Right renal cortex interstitium (tissue), 3 donors: ENCODE measurements around the gene CDC42BPA. TPM values are rescaled to one million over a fixed set of nuclear protein-coding genes. Genes with fewer than 3 reads are reported as not detected.
"Not testable (repeated sequence)": the region's sequence is repeated elsewhere in the genome, so short reads cannot be mapped to it uniquely, and the experiment has no call there.

ENCODE experiments used
- DNase-seq, 3 donors: peaks; one replicate each; pipeline ENCODE4 v3.0.0-alpha.2; 2013; ENCODE audit warnings: low read depth in 3 of 3, low spot score in 2 of 3
- polyA plus RNA-seq, 3 donors: library from polyadenylated mRNA; unstranded; fragments of 120-200 nt; gene quantifications; one replicate each; pipeline ENCODE4 v1.2.1, GENCODE V29; 2013; ENCODE audit not compliant: insufficient read length in 3 of 3

Gene CDC42BPA, protein sequence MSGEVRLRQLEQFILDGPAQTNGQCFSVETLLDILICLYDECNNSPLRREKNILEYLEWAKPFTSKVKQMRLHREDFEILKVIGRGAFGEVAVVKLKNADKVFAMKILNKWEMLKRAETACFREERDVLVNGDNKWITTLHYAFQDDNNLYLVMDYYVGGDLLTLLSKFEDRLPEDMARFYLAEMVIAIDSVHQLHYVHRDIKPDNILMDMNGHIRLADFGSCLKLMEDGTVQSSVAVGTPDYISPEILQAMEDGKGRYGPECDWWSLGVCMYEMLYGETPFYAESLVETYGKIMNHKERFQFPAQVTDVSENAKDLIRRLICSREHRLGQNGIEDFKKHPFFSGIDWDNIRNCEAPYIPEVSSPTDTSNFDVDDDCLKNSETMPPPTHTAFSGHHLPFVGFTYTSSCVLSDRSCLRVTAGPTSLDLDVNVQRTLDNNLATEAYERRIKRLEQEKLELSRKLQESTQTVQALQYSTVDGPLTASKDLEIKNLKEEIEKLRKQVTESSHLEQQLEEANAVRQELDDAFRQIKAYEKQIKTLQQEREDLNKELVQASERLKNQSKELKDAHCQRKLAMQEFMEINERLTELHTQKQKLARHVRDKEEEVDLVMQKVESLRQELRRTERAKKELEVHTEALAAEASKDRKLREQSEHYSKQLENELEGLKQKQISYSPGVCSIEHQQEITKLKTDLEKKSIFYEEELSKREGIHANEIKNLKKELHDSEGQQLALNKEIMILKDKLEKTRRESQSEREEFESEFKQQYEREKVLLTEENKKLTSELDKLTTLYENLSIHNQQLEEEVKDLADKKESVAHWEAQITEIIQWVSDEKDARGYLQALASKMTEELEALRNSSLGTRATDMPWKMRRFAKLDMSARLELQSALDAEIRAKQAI (N-terminal part only)
- 10 to 100 TPM; 38.7 to 44.7 (median 39.6) TPM for polyA plus RNA-seq

DNA sequence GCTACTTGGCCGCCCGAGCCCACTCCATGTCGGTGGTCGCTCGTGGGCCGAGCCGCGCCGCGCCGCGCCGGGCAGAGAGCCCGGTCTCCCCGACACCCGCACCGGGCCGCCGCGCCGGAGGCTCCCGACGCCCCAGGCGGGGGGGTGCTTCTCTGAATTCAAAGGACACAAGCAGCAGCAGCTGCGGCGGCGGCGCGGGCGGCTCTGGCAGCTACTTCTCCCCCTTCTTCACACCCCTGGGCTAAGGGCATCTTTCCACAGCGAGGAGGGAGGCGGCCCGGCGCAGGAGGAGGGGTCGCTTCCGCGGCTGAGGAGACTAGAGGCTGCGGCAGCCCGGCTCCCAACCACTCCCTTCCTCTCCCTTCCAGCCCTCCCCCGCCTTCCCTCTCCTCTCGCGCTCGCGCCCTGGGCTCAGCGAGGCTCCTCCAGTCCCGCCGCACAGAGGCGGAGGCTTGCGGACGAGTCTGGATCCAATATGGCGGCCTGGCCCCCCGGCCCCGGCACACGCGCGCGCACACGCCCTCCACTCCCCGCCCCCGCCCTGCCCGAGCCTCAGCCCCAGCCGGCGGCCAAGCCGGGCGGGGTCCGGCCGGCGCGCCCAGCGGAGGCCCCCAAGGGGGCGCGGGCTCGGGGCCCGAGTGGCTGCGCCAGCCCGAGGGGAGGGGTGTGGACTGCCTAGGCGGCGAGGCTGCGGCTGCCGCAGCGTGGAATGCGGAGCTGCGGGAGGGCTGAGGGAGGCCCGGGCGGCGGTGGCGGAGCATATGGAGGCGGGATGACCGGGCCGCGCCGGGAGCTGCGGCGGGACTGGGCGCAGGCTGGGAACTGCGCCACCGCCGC lies at the start of gene CDC42BPA:
TSS of gene CDC42BPA (minus strand) at position 477 of the 837 bp plus-strand sequence. CDS start 1,310 bp downstream, outside the sequence.
- peak in 2 of 3 donors; percentile 75 to 77 for DNase-seq

- DNase-seq, result no peak
Observed at GRCh38 chr1:227368009-227368408, 49.7 kb upstream of the CDC42BPA start.

- DNase-seq, result no peak
Observed at GRCh38 chr1:227365473-227366431, 47.5 kb upstream of the CDC42BPA start.

DNA sequence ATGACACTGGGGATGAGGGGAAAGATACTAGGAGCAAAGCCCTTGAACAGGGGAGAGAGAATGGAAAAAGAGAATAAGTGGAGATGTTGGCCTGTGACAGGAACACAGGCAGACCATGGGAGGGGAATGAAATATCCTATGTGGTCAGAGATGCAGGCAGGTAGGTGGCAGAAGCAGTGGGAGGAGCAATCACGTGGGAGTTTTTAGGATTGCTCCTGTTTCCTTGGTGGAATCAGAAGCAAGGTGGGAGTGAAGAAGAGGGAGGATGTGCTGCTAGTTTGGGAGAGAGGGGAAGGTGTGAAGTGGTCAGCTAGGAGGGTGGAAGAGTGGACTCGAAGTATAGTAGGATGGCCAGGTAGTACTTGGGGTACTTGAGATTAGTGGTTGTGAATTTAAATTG lies 46.4 kb upstream of the CDC42BPA start:
- DNase-seq, result no peak

DNA sequence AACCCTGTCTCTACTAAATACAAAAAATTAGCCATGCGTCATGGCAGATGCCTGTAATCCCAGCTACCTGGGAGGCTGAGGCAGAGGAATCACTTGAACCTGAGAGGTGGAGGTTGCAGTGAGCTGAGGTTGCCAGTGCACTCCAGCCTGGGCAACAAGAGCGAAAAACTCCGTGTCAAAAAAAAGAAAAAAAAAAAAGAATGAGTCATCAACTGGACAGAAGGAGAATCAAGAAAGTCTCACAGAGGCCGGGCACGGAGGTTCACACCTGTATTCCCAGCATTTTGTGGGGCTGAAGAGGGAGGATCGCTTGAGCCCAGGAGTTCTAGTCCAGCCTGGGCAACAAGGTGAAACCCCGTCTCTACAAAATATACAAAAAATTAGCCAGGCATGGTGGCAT lies 45.5 kb upstream of the CDC42BPA start:
- no peak for DNase-seq

DNA sequence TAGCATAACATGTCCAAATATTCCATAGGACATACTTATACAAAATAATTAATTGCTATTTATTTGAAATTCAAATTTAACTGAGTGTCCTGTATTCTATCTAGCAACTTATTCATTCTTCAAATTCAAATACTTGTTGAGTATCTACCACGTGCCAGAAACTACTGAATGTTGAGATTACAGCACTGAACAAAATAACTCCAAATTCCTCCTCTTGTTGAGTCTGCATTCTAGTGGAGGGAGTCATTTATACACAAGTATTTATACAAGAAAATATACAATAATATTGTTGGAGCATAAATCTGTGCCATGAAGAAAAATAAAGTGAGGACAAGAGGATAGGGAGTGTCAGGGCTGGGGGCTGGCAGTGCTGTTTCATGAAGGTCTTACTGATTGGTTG lies 43.7 kb upstream of the CDC42BPA start:
- no peak for DNase-seq

DNA sequence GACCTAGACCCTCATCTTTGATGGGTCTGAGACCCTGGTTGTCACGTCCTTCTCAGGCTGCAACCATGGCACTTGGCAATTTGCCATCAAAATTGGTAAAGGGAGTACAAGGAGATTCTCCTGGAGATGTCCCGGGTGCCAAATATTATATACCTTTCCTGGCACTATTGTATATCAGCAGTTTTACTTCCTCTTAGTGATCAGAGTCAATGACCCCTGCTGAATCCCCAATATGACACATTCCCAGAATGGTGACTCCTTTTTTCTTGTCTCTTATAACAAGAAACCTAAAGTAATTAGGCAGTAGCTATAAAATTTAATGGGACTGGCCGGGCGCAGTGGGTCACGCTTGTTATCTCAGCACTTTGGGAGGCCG lies 39.6 kb upstream of the CDC42BPA start:
- DNase-seq, result no peak

DNA sequence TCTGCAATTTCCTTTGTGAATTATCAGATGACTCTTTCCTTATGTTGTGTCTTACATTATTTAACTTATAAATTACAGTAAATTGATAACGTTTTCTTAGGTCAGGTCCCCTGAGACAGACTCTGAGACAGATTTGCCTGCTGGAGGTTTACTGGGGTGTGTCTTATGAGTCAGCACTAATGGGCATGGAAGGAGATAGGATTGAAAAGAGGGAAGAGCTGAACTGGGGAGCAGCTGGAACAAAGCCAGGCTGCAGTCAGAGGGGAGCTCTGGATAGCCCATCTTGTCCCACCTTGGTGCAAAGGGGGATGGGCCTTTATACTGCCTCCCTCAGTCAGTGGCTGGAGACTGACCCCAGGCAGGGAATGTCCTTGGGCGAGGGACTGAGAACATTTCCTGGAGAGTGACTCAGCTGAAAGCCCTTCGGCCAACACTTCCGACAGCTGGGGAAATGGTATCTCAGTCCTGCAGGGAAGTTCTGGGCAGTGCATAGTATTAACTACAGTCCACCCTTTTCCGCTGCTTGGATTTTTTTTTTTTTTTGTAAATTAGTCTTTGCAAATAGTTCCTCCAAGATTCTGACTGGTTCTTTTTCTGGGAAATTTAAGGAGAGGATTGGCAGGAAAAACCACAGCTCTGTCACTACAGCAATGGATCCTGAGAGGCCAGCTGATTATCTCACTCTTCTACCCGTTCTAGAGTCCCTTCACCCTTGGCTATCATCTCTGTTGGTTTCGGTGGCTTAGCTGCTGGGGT lies 39.1 kb upstream of the CDC42BPA start:
- no peak for DNase-seq

DNA sequence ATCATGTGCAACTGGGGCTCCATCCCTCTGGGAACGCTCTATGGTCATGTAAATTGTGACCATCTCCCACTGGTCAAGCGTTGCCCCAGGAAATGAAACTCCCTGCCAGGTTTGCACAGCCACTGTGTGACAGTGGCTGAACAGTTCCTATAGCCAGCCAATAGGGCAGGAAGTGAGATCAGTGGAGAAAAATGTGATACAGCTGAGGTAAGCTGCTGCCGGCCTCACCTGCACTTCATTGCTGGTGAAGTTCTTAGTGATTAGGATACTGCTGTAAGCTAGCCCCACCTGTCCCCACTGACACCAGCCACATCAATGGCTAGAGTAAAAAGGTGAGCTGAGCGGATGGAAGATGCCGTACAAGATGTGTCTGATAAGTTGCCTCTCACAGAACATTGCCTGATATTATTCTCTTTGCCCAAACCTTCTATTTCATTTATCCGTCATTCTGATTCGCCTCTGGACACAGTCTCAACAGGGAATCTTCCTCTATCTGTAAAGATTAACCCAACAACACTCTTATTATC lies 38.4 kb upstream of the CDC42BPA start:
- DNase-seq, result no peak

DNA sequence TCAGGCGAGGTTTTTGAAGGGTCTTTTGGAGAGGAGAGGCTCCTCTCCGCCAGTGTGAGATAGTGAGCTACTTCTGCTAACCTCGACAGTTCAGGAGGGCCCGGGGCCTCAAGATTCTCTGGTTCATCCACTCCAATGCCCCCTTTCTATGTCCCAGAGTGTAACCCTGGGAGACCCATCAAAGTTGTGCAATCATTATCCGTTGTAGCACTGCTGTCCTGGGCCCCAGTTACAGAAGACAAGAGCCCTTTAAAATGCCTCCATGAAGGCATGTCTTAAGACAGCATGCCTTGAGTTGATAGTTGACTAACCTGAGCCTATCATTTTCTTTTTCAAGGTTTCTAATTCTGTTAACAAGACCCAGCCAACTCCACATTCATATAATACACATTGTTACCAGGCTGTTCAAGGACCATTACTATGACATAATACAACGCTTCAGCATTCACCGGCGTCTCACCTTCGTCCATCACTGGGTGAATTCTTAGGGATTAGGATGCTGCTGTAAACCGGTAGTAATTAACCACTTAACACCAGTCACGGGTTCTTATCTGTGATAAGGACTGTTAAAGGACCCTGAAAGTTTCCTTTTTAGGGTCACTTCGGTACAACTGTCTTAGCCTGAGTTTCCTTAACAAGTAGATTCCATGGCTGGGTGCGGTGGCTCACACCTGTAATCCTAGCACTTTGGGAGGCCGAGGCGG lies 37.4 kb upstream of the CDC42BPA start:
- DNase-seq, result no peak

- no peak for DNase-seq
Observed at GRCh38 chr1:227353186-227353585, 34.9 kb upstream of the CDC42BPA start.

DNA sequence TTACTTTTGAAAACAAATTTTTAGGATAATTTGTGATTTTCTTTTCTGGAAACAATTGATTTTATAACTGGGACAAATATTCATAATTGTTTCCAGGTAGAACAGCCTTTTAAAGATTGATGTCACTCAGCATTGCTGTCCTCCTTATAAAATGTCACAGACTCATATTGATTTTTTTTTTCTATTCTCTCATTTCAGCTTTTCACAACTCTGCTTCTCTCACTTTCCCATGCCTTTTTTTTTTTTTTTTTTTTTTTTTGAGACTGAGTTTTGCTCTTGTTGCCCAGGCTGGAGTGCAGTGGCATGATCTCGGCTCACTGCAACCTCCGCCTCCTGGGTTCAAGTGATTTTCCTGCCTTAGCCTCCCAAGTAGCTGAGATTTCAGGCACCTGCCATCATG lies 33.9 kb upstream of the CDC42BPA start:
- DNase-seq, result not testable (repeated sequence)

DNA sequence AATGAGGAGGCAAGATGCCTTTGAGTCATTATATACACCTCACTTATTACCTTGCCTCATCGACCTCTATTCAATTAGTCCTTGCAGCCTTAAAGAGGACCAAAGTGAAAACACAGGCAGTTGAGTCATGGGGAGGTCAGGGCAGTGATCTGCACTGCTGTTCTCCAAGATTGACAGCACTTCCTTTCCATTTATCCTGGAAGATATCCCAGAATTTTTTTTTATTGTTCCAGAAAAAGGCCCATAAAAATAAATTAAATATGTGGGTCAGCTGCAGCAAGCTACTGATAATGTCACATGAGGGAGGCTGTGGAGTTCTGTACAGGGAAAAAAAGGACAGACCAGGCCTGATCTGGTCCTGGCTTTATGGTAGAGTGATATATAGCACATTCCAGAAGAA lies 33.2 kb upstream of the CDC42BPA start:
- no peak for DNase-seq

GRCh38 chr1:227349967-227350366 lies 31.7 kb upstream of the CDC42BPA start:
- no peak for DNase-seq

DNA sequence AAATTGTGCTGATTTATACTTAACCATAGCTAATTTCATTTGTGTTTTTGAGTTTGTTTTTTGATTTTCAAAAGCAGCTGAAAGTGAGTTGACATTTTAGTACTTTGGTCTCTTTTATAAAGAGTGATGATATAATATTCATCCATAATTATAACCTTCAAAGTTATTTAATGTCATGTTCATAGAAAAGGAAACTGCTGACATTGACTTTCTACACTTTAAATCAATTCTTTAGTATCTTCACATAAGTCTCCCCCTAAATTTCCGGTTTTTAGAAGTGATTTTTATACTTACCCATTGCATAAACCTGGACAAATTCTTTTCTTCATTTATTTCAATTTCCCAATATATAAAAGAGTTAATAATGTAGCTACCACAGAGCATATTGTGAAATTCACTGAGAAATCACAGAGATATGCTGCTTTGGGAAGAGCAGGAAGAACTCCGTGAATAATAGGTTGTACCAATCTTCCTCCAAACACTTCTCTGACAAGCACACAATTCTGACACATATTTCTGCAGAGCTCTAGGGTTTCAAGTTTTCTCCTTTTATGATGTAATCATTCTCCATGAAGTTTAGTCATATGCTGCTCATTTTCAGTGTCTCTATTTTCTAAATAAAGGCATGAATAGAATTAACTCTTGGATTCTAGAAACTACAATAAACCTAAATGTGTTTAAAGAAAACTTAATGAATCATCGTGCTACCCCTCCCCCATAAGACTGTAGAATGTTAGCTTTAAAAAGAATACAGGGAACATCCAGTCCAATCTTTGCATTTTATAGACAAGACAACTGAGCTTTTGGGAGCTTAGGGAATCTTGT lies 25.6 kb upstream of the CDC42BPA start:
- no peak for DNase-seq

- DNase-seq, result no peak
Observed at GRCh38 chr1:227343206-227343605, 24.9 kb upstream of the CDC42BPA start.
